NCI-H524 (cell line): ENCODE measurements around the gene PHF21B.
"Not testable (repeated sequence)": the region's sequence is repeated elsewhere in the genome, so short reads cannot be mapped to it uniquely, and the experiment has no call there.

Experiments used
- DNase-seq, 2 experiments: peaks; one replicate each; lab custom pipeline; 2025; lab: John Stamatoyannopoulos, UW

Gene PHF21B

GRCh38 chr22:44961682-44962081 is 48.1 kb downstream of the PHF21B start:
- DNase-seq: not testable (repeated sequence)

GRCh38 chr22:44956840-44957767 is 52.7 kb downstream of the PHF21B start:
- DNase-seq: no peak

- no peak for DNase-seq
These were observed 54.7 kb downstream of the PHF21B start for GRCh38 chr22:44955102-44955501.

GRCh38 chr22:44954149-44954548 is 55.7 kb downstream of the PHF21B start:
- DNase-seq: no peak

- DNase-seq: no peak
These were observed 56.7 kb downstream of the PHF21B start for GRCh38 chr22:44952863-44953746.

- DNase-seq: no peak
These were observed 58.3 kb downstream of the PHF21B start for GRCh38 chr22:44951510-44951816.

- no peak for DNase-seq
These were observed 58.8 kb downstream of the PHF21B start for GRCh38 chr22:44950806-44951509.

- no peak for DNase-seq
These were observed 62.0 kb downstream of the PHF21B start for GRCh38 chr22:44947846-44948245.

- no peak for DNase-seq
These were observed 62.8 kb downstream of the PHF21B start for GRCh38 chr22:44947049-44947448.

GRCh38 chr22:44944883-44945601 is 64.8 kb downstream of the PHF21B start:
- no peak for DNase-seq

- DNase-seq: no peak
These were observed 66.0 kb downstream of the PHF21B start for GRCh38 chr22:44943701-44944324.

GRCh38 chr22:44942979-44943700 is 66.7 kb downstream of the PHF21B start:
- DNase-seq: no peak

GRCh38 chr22:44942056-44942455 is 67.7 kb downstream of the PHF21B start:
- no peak for DNase-seq

GRCh38 chr22:44941207-44941606 is 68.6 kb downstream of the PHF21B start:
- DNase-seq: peak; percentile 39 to 71

GRCh38 chr22:44940130-44940529 is 69.7 kb downstream of the PHF21B start:
- DNase-seq: peak; percentile 17 to 64

- DNase-seq: no peak
These were observed 70.4 kb downstream of the PHF21B start for GRCh38 chr22:44939451-44939850.

GRCh38 chr22:44938886-44939285 is 70.9 kb downstream of the PHF21B start:
- peak; percentile 17 to 74 for DNase-seq

GRCh38 chr22:44937216-44937615 is 72.6 kb downstream of the PHF21B start:
- DNase-seq: no peak

GRCh38 chr22:44936201-44936600 is 73.6 kb downstream of the PHF21B start:
- no peak for DNase-seq

- no peak for DNase-seq
These were observed 74.1 kb downstream of the PHF21B start for GRCh38 chr22:44935724-44936123.

- no peak for DNase-seq
These were observed 75.4 kb downstream of the PHF21B start for GRCh38 chr22:44934454-44934735.
